ENCODE data around the gene HARBI1.

GRCh38 chr11:46655631-46656030 is 38.6 kb upstream of the HARBI1 start:
- no peak for TF ChIP-seq EZH2 (IDR thresholded peaks at IDR 0.05; ENCODE audit: insufficient read depth, low read length)
- TF ChIP-seq CTCF (IDR thresholded peaks at IDR 0.05; ENCODE audit: insufficient read depth, low read depth, low read length): no peak
